Nephron (organoid): ENCODE results near the gene COX20.

ENCODE experiments used
- H3K27ac Mint-ChIP-seq, 3 experiments: 2 replicates each; pipeline ENCODE4 v1.8.0; 2020; ENCODE audit warnings: mixed read lengths in 3 of 3, mild to moderate bottlenecking in 2 of 3, moderate library complexity in 1 of 3
- H3K27me3 Mint-ChIP-seq: 2 replicates; pipeline ENCODE4 v1.8.0; 2021; ENCODE audit warnings: low read depth, mild to moderate bottlenecking, moderate library complexity, mixed read lengths
- H3K36me3 Mint-ChIP-seq: 2 replicates; pipeline ENCODE4 v1.8.0; 2020; ENCODE audit warnings: low read depth, mixed read lengths
- H3K4me1 Mint-ChIP-seq: 2 replicates; pipeline ENCODE4 v1.8.0; 2020; ENCODE audit warnings: mixed read lengths
- H3K4me3 Mint-ChIP-seq, 3 experiments: 2 replicates each; pipeline ENCODE4 v1.8.0; 2020; ENCODE audit warnings: mild to moderate bottlenecking in 3 of 3, mixed read lengths in 3 of 3, moderate library complexity in 2 of 3
- H3K9me3 Mint-ChIP-seq: 2 replicates; pipeline ENCODE4 v1.8.0; 2020; ENCODE audit warnings: mixed read lengths
- CTCF ChIP-seq, 3 experiments: fragments of 200-600 bp; sonication (generic); IDR thresholded peaks; one replicate each; pipeline ENCODE4 v1.5.0; 2021; ENCODE audit warnings: antibody characterized with exemption in 3 of 3; ENCODE audit not compliant: unreplicated experiment in 3 of 3

Gene COX20

GRCh38 chr1:244858357-244858756 is 22.9 kb downstream of the COX20 start:
- Mint-ChIP-seq H3K27me3 (no peaks in the 10 kb centered on the region), H3K36me3 (peaks cover 89% of the 10 kb centered on the region), H3K4me1 (peaks cover 40% of the 10 kb centered on the region), H3K9me3 (no peaks in the 10 kb centered on the region), H3K4me3 (peak overlapping the region in 1 of 3 experiments; percentile 19), H3K27ac (peak overlapping the region in 1 of 3 experiments; percentile 1)
- no peak for TF ChIP-seq CTCF (IDR thresholded peaks at IDR 0.05; ENCODE audit: unreplicated experiment in 3 of 3)

- no peak for TF ChIP-seq CTCF (IDR thresholded peaks at IDR 0.05; ENCODE audit: unreplicated experiment in 3 of 3)
- Mint-ChIP-seq H3K27ac (peak overlapping the region; percentile 15 to 48 (median 31)), H3K4me1 (peaks cover 42% of the 10 kb centered on the region), H3K27me3 (no peaks in the 10 kb centered on the region), H3K9me3 (no peaks in the 10 kb centered on the region), H3K4me3 (peak overlapping the region; percentile 96 to 99 (median 97)), H3K36me3 (peaks cover 72% of the 10 kb centered on the region)
Observed at GRCh38 chr1:244860078-244860477, 24.6 kb downstream of the COX20 start.

DNA sequence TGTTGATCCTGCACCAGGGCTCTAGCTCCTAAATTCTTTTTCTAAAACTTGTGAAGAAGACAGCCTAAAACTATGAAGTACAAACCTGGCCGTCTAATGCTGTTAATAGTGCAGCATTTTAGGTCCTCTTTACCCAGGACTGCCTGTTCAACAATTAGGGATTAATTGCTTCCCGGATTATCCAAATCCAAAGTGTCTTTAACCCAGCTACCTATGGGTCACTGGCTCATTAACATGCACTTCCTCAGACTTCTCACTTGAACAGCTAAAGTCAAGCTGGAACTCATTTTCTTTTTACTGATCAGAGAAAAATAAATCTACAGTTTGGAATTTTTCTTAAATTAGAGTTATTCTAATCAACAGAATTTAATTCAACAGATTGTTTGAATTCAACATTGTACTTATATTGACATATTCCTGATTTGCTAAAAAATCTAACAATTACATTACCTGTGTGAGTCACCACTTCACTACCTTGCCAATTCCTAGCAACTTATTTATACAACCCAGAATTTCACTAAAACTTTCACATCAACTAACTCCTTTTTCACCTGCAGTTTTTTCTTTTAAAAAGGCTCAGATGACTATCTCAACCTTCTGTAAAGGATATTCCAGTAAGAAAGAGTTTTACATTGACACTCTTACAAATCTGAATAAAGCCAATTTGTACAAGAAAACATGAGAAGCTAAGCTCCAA is 25.6 kb downstream of the COX20 start:
- Mint-ChIP-seq H3K9me3 (no peaks in the 10 kb centered on the region), H3K27ac (peak overlapping the region; percentile 82 to 99 (median 90)), H3K4me3 (peak overlapping the region; percentile 96 to 99 (median 97)), H3K27me3 (no peaks in the 10 kb centered on the region), H3K4me1 (peaks cover 52% of the 10 kb centered on the region), H3K36me3 (peaks cover 62% of the 10 kb centered on the region)
- TF ChIP-seq CTCF (IDR thresholded peaks at IDR 0.05; ENCODE audit: unreplicated experiment in 3 of 3), result no peak

- Mint-ChIP-seq H3K4me3 (peak overlapping the region; percentile 96 to 99 (median 97)), H3K27ac (peak overlapping the region; percentile 82 to 99 (median 90)), H3K4me1 (peaks cover 54% of the 10 kb centered on the region), H3K36me3 (peaks cover 56% of the 10 kb centered on the region), H3K9me3 (no peaks in the 10 kb centered on the region), H3K27me3 (no peaks in the 10 kb centered on the region)
- TF ChIP-seq CTCF (IDR thresholded peaks at IDR 0.05; ENCODE audit: unreplicated experiment in 3 of 3), result no peak
Observed at GRCh38 chr1:244861683-244862082, 26.2 kb downstream of the COX20 start.

GRCh38 chr1:244862354-244862698 is 26.9 kb downstream of the COX20 start:
- TF ChIP-seq CTCF (IDR thresholded peaks at IDR 0.05; ENCODE audit: unreplicated experiment in 3 of 3), result no peak
- Mint-ChIP-seq H3K27me3 (no peaks in the 10 kb centered on the region), H3K4me1 (peaks cover 54% of the 10 kb centered on the region)

More at GRCh38 chr1:244862354-244862698, 26.9 kb downstream of the COX20 start:
- H3K36me3 Mint-ChIP-seq, result peaks cover 50% of the 10 kb centered on the region
- H3K27ac Mint-ChIP-seq, result peak overlapping the region; percentile 95 to 99 (median 99)
- H3K9me3 Mint-ChIP-seq, result no peaks in the 10 kb centered on the region
- peak overlapping the region; percentile 96 to 99 (median 97) for H3K4me3 Mint-ChIP-seq
